ENCODE measurements around the gene SLC5A7. TPM values are rescaled to one million over a fixed set of nuclear protein-coding genes. Genes with fewer than 3 reads are reported as not detected.

Gene SLC5A7
- polyA plus RNA-seq, 1 donor from 2014 or later: not detected

DNA sequence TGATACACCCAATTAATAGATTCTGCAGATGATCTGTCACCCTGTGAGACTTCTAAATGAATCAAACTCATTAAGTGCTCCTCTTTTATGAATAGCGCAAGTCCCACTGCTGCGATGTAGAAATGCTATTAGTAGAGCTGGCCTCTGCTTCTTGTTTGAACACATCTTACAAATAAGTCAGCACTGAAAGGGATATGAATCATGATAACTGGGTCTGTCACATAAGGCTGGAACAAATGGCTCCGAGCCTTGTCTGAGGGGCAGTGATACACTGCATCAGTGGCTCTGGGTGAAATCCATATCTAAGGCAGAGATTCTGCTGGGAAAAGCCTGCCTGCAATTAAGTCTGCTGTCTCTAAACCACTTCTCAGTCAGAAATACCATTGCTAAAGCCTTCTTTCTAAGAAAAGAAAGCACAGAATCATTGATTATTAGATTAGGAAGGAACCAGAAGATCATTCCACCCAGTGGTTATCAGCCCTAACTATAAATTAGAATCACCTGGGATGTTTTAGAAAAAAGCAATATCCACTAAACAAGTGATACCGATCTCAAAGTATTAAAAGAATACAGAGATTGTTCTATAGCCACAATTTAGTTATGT lies 75.2 kb downstream of the SLC5A7 start:
- Histone ChIP-seq H3K27me3 (ENCODE audit: insufficient read depth, low read depth, low read length) (no peaks in the 10 kb centered on the region), H3K9me3 (ENCODE audit: low read length) (no peaks in the 10 kb centered on the region), H3K9ac (ENCODE audit: low read length) (no peak overlapping the region), H3K27ac (ENCODE audit: low read length) (no peak overlapping the region), H3K4me3 (ENCODE audit: low read length) (no peak overlapping the region), H3K79me2 (replicated peaks; ENCODE audit: insufficient read depth, low read length) (no peaks in the 10 kb centered on the region), H3K4me2 (ENCODE audit: low read length) (no peak overlapping the region), H3F3A (ENCODE audit: insufficient read depth, low read length, poor library complexity, severe bottlenecking) (no peaks in the 10 kb centered on the region), H3K9me2 (ENCODE audit: insufficient read depth, low read length) (no peaks in the 10 kb centered on the region), H2AFZ (ENCODE audit: low read depth, low read length) (no peak overlapping the region), H4K20me1 (ENCODE audit: insufficient read depth) (no peaks in the 10 kb centered on the region), H3K36me3 (ENCODE audit: insufficient read depth, low read length) (no peaks in the 10 kb centered on the region)
- TF ChIP-seq MXI1 (conservative IDR thresholded peaks at IDR 0.05; ENCODE audit: poor library complexity, severe bottlenecking) (no peak), POLR2AphosphoS5 (IDR thresholded peaks at IDR 0.05) (peak; percentile 56), SMC3 (conservative IDR thresholded peaks at IDR 0.05; ENCODE audit: poor library complexity) (no peak), EP300 (conservative IDR thresholded peaks at IDR 0.05; ENCODE audit: poor library complexity, severe bottlenecking) (no peak)
- TF ChIP-seq, protein P1, sequence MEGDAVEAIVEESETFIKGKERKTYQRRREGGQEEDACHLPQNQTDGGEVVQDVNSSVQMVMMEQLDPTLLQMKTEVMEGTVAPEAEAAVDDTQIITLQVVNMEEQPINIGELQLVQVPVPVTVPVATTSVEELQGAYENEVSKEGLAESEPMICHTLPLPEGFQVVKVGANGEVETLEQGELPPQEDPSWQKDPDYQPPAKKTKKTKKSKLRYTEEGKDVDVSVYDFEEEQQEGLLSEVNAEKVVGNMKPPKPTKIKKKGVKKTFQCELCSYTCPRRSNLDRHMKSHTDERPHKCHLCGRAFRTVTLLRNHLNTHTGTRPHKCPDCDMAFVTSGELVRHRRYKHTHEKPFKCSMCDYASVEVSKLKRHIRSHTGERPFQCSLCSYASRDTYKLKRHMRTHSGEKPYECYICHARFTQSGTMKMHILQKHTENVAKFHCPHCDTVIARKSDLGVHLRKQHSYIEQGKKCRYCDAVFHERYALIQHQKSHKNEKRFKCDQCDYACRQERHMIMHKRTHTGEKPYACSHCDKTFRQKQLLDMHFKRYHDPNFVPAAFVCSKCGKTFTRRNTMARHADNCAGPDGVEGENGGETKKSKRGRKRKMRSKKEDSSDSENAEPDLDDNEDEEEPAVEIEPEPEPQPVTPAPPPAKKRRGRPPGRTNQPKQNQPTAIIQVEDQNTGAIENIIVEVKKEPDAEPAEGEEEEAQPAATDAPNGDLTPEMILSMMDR (IDR thresholded peaks at IDR 0.05; ENCODE audit: poor library complexity, severe bottlenecking): no peak

Other genes starting within 250 kb of the SLC5A7 start
- 0.26 TPM in 1 of 2 replicates, not detected in the other for gene RGPD4, start 159.6 kb upstream of the SLC5A7 start, polyA plus RNA-seq